WTC11 (cell line): ENCODE data around the gene DPEP2NB.

Experiments
- AR ChIP-seq: fragments of 250-450 bp; sonication (Bioruptor Pico); IDR thresholded peaks from 2 replicates; pipeline ENCODE4 v1.9.0; 2021; ENCODE audit warnings: mild to moderate bottlenecking
- JUN ChIP-seq: sonication (generic); formaldehyde crosslinking; IDR thresholded peaks from 2 replicates; pipeline ENCODE4 v1.8.0; 2023; ENCODE audit warnings: mild to moderate bottlenecking, missing genetic modification reagents
- TEAD4 ChIP-seq: sonication (generic); formaldehyde crosslinking; IDR thresholded peaks from 2 replicates; pipeline ENCODE4 v1.8.0; 2022; ENCODE audit warnings: mild to moderate bottlenecking, missing genetic modification reagents
- TF ChIP-seq, protein P1 (sequence below): fragments of 200-600 bp; IDR thresholded peaks from 2 replicates; pipeline ENCODE4 v1.8.0; 2022; ENCODE audit warnings: antibody characterized with exemption

DNA sequence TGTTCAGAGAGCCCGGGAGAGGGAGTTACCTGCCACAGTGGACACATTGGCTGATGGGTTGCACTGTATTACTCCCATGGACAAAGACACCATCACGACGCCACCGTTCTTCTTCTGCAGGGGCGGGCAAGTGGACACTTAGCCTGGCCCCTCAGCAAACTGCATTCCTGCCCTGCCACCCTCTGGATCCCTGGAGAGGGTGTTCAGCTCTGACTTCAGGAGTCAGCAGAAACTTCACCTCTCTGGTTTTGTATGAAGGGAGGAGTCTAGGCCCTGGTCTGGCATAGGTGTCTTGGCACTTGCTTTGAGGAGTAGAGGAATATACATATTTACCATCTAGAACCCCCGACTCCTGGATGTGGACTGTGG lies 25.7 kb downstream of the DPEP2NB start:
- no peak for TF ChIP-seq TEAD4 (CRISPR knock-in tag)
- TF ChIP-seq, protein P1, sequence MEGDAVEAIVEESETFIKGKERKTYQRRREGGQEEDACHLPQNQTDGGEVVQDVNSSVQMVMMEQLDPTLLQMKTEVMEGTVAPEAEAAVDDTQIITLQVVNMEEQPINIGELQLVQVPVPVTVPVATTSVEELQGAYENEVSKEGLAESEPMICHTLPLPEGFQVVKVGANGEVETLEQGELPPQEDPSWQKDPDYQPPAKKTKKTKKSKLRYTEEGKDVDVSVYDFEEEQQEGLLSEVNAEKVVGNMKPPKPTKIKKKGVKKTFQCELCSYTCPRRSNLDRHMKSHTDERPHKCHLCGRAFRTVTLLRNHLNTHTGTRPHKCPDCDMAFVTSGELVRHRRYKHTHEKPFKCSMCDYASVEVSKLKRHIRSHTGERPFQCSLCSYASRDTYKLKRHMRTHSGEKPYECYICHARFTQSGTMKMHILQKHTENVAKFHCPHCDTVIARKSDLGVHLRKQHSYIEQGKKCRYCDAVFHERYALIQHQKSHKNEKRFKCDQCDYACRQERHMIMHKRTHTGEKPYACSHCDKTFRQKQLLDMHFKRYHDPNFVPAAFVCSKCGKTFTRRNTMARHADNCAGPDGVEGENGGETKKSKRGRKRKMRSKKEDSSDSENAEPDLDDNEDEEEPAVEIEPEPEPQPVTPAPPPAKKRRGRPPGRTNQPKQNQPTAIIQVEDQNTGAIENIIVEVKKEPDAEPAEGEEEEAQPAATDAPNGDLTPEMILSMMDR = no peak
- TF ChIP-seq AR = no peak
- TF ChIP-seq JUN (CRISPR knock-in tag) = no peak
